GM12801 (cell line): ENCODE data around the gene ARIH1.

Experiments
- TF ChIP-seq, protein P1 (sequence below): IDR thresholded peaks from one replicate; pipeline ENCODE4 v1.5.1; 2011; ENCODE audit warnings: control low read depth; ENCODE audit not compliant: insufficient read length; ENCODE audit errors: extremely low read depth

The ARIH1 gene

DNA sequence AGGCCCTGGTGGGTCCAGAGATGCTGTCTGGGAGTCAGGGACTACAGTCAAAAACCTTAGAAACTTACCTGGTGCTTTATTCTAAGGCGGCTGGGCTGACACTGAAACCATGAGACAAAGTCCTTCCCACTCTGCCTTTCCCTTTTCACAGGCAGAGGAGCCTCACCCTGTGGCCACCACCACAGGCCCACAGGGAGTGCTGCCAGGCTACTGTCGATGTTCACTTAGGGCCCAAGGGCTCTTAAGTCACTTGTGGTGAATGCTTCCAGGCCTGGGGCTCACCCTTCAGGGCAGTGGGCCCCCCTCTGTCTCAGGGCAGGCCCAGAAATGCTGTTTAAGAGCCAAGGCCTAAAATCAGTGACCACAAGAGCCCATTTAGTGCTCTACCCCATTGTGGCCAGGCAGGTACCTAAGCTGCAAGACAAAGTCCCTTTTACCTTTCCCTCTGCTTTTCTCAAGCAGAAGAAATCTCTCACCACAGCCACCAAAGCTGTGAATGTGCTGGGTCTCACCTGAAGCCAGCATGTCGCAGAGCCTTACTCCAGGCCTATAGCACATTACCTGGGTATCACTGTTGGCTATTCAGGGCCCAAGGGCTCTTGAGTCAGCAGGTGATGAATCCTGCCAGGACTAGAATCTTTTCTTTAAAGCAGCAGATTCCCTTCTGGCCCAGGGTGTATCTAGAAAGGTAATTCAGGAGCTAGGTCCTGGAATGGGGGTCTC lies 140.8 kb downstream of the ARIH1 start:
- TF ChIP-seq, protein P1, sequence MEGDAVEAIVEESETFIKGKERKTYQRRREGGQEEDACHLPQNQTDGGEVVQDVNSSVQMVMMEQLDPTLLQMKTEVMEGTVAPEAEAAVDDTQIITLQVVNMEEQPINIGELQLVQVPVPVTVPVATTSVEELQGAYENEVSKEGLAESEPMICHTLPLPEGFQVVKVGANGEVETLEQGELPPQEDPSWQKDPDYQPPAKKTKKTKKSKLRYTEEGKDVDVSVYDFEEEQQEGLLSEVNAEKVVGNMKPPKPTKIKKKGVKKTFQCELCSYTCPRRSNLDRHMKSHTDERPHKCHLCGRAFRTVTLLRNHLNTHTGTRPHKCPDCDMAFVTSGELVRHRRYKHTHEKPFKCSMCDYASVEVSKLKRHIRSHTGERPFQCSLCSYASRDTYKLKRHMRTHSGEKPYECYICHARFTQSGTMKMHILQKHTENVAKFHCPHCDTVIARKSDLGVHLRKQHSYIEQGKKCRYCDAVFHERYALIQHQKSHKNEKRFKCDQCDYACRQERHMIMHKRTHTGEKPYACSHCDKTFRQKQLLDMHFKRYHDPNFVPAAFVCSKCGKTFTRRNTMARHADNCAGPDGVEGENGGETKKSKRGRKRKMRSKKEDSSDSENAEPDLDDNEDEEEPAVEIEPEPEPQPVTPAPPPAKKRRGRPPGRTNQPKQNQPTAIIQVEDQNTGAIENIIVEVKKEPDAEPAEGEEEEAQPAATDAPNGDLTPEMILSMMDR = no peak

DNA sequence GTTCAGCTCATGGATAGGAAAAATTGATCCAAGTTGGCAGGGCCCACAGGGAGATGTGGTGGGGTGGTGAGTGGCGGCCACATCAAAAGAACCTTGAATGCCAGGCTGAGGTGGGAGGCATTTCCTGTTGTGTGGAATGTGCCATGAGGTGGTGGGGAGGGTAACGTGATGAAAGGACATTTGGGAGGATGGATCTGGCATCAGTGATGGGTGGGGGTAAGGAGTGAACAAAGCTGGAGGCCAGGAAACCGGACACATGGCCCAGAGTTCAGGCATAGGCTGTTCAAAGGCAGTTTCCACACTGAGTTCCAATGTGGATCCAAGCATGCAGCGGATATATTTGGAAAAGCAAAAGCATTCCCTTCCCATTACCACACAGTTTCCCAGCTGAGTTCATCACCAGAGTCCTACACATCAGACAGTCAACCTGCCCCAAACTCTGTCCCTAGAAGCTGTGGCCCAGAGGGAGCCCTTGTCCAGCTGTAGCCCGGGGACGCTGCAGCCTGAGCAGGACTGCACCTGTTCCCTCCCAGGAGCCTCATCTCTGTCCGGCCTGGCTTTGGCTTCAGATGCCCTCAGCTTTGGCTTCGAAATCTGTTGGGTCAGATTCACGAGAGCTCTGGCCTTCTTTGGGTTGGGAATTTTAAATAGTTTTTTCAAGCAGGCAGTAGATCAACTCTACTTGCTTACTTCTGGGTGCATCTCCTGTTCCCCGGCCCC lies 142.5 kb downstream of the ARIH1 start:
- TF ChIP-seq, protein P1 = no peak
